T-helper 9 cell (primary cell): Measurements from ENCODE around the gene DGKQ.
"Not testable (repeated sequence)": the region's sequence is repeated elsewhere in the genome, so short reads cannot be mapped to it uniquely, and the experiment has no call there.

ENCODE experiments used
- DNase-seq: peaks from one replicate; pipeline ENCODE4 v3.0.0-alpha.2; 2020

Gene DGKQ

GRCh38 chr4:949656-950055 is 23.7 kb downstream of the DGKQ start:
- DNase-seq = no peak

GRCh38 chr4:948936-949300 is 24.5 kb downstream of the DGKQ start:
- DNase-seq = no peak

- DNase-seq = no peak
Observed at GRCh38 chr4:948101-948935, 25.1 kb downstream of the DGKQ start.

GRCh38 chr4:947491-947971 is 25.8 kb downstream of the DGKQ start:
- DNase-seq = no peak

GRCh38 chr4:946517-947471 is 26.6 kb downstream of the DGKQ start:
- no peak for DNase-seq

GRCh38 chr4:946103-946450 is 27.3 kb downstream of the DGKQ start:
- DNase-seq = no peak

GRCh38 chr4:945274-946102 is 27.9 kb downstream of the DGKQ start:
- no peak for DNase-seq

GRCh38 chr4:939508-939907 is 33.9 kb downstream of the DGKQ start:
- not testable (repeated sequence) for DNase-seq

- DNase-seq = no peak
Observed at GRCh38 chr4:932713-933070, 40.7 kb downstream of the DGKQ start.

GRCh38 chr4:931960-932712 is 41.2 kb downstream of the DGKQ start, which contains the start of the genes GAK and TMEM175:
Gene GAK (minus strand): TSS chr4:932316. CDS start chr4:932187, 129 bp downstream.
Gene TMEM175 (plus strand): TSS chr4:932460. CDS start chr4:947740, 15,280 bp downstream.
- peak; percentile 93 for DNase-seq

GRCh38 chr4:931194-931959 is 42.0 kb downstream of the DGKQ start:
- DNase-seq = peak; percentile 15

GRCh38 chr4:930827-931193 is 42.6 kb downstream of the DGKQ start:
- DNase-seq = no peak

- no peak for DNase-seq
Observed at GRCh38 chr4:930028-930551, 43.3 kb downstream of the DGKQ start.

- DNase-seq = no peak
Observed at GRCh38 chr4:929096-929765, 44.1 kb downstream of the DGKQ start.

GRCh38 chr4:927566-927965 is 45.8 kb downstream of the DGKQ start:
- DNase-seq = not testable (repeated sequence)

- DNase-seq = no peak
Observed at GRCh38 chr4:926538-926937, 46.8 kb downstream of the DGKQ start.

GRCh38 chr4:925771-926500 is 47.4 kb downstream of the DGKQ start:
- no peak for DNase-seq

- DNase-seq = no peak
Observed at GRCh38 chr4:925171-925570, 48.2 kb downstream of the DGKQ start.
